SK-N-SH (cell line): ENCODE results near the gene CALU. TPM values are rescaled to one million over a fixed set of nuclear protein-coding genes. Genes with fewer than 3 reads are reported as not detected.
A peak's percentile ranks its signal among the peaks of the same experiment; 100 is the strongest.

ENCODE experiments used
- CTCF ChIA-PET: fragments of 300-600, 350-600 bp; formaldehyde crosslinking; extraction: SDS; loops from one replicate; lab custom pipeline; 2021; lab: Yijun Ruan, JAX
- POLR2A ChIA-PET: fragments of 350-600 bp; sonication (Branson Sonifier 250); formaldehyde crosslinking; extraction: SDS; loops from one replicate; lab custom pipeline; 2020; ENCODE audit warnings: antibody characterized with exemption, inconsistent platforms; lab: Yijun Ruan, JAX
- DNase-seq: peaks from one replicate; pipeline ENCODE4 v3.0.0; 2012
- H2AFZ ChIP-seq: fragments of 200-600 bp; sonication (generic); 2 replicates; pipeline ENCODE4 v1.8.1; 2016; ENCODE audit warnings: antibody characterized with exemption, mild to moderate bottlenecking, low read depth
- H3F3A ChIP-seq: fragments of 200-600 bp; sonication (generic); replicated peaks from 2 replicates; pipeline ENCODE3; 2016; ENCODE audit warnings: antibody characterized with exemption, mild to moderate bottlenecking; ENCODE audit not compliant: insufficient read depth
- H3K27ac ChIP-seq, 2 experiments: fragments of 200-500 bp in 1 of 2; fragments of 200-600 bp in 1 of 2; sonication (Bioruptor generic) in 1 of 2; sonication (generic), shearing (Covaris generic) in 1 of 2; 2 replicates each; pipeline versions ENCODE4 v1.5.1 to v1.6.1; 2014 to 2016; ENCODE audit warnings: low read depth in 2 of 2, inconsistent platforms in 1 of 2, low read length in 1 of 2, mild to moderate bottlenecking in 1 of 2, mixed read lengths in 1 of 2
- H3K27me3 ChIP-seq: fragments of 200-600 bp; sonication (generic), shearing (Covaris generic); 2 replicates; pipeline ENCODE4 v1.6.1; 2016; ENCODE audit warnings: mixed run types; ENCODE audit not compliant: insufficient read depth
- H3K36me3 ChIP-seq, 2 experiments: fragments of 200-500 bp in 1 of 2; fragments of 200-600 bp in 1 of 2; sonication (Bioruptor generic) in 1 of 2; sonication (generic) in 1 of 2; replicated peaks in 1 of 2; 2 replicates each; pipeline versions ENCODE3 to v1.5.1; 2014 to 2016; ENCODE audit warnings: low read length in 1 of 2, mild to moderate bottlenecking in 1 of 2; ENCODE audit not compliant: insufficient read depth in 2 of 2, control insufficient read depth in 1 of 2
- H3K4me1 ChIP-seq, 2 experiments: fragments of 200-500 bp in 1 of 2; fragments of 200-600 bp in 1 of 2; sonication (Bioruptor generic) in 1 of 2; sonication (generic), shearing (Covaris generic) in 1 of 2; 2 replicates each; pipeline versions ENCODE4 v1.5.1 to v1.6.1; 2014 to 2016; ENCODE audit warnings: low read depth in 1 of 2, low read length in 1 of 2, mixed run types in 1 of 2; ENCODE audit not compliant: insufficient read depth in 2 of 2, control insufficient read depth in 1 of 2
- H3K4me2 ChIP-seq: fragments of 200-600 bp; sonication (generic), shearing (Covaris generic); 2 replicates; pipeline ENCODE4 v1.6.1; 2017; ENCODE audit warnings: mixed run types
- H3K4me3 ChIP-seq, 2 experiments: fragments of 200-500 bp in 1 of 2; fragments of 200-600 bp in 1 of 2; sonication (Bioruptor generic) in 1 of 2; sonication (generic), shearing (Covaris generic) in 1 of 2; 2 replicates each; pipeline versions ENCODE4 v1.5.1 to v1.8.1; 2014 to 2016; ENCODE audit warnings: low read depth in 2 of 2, inconsistent platforms in 1 of 2, low read length in 1 of 2, mild to moderate bottlenecking in 1 of 2, mixed read lengths in 1 of 2, moderate library complexity in 1 of 2
- H3K79me2 ChIP-seq: fragments of 200-600 bp; sonication (generic); 2 replicates; pipeline ENCODE4 v1.8.1; 2017; ENCODE audit warnings: mild to moderate bottlenecking; ENCODE audit not compliant: insufficient read depth
- H3K9ac ChIP-seq: fragments of 200-600 bp; sonication (generic); 2 replicates; pipeline ENCODE4 v1.6.1; 2017; ENCODE audit warnings: mixed run types
- H3K9me2 ChIP-seq: fragments of 200-600 bp; sonication (generic); 2 replicates; pipeline ENCODE4 v1.6.1; 2017; ENCODE audit warnings: mixed run types
- H3K9me3 ChIP-seq: fragments of 200-600 bp; sonication (generic); 2 replicates; pipeline ENCODE4 v1.6.1; 2017; ENCODE audit warnings: mixed run types, mild to moderate bottlenecking, moderate library complexity
- H4K20me1 ChIP-seq: fragments of 200-600 bp; sonication (generic); 2 replicates; pipeline ENCODE4 v1.6.1; 2017; ENCODE audit warnings: mild to moderate bottlenecking, mixed run types; ENCODE audit not compliant: insufficient read depth
- ELF1 ChIP-seq: IDR thresholded peaks from 2 replicates; pipeline ENCODE4 v1.4.0; 2012
- EP300 ChIP-seq, 2 experiments: IDR thresholded peaks; 2 replicates each; pipeline versions ENCODE4 v1.4.0 to v1.6.1; 2012; ENCODE audit warnings: borderline replicate concordance in 1 of 2, low read depth in 1 of 2, low read length in 1 of 2
- FOSL2 ChIP-seq: IDR thresholded peaks from 2 replicates; pipeline ENCODE4 v1.4.0; 2012; ENCODE audit warnings: low read depth, mild to moderate bottlenecking, moderate library complexity, borderline replicate concordance
- FOXJ3 ChIP-seq: sonication (generic); formaldehyde crosslinking; IDR thresholded peaks from 2 replicates; pipeline ENCODE4 v1.5.1; 2020; ENCODE audit warnings: mild to moderate bottlenecking, missing genetic modification reagents
- MEF2A ChIP-seq: IDR thresholded peaks from 2 replicates; pipeline ENCODE4 v1.4.0; 2012; ENCODE audit warnings: low read depth, borderline replicate concordance
- MXI1 ChIP-seq: IDR thresholded peaks from 2 replicates; pipeline ENCODE4 v1.6.1; 2012; ENCODE audit warnings: mild to moderate bottlenecking, low read depth, low read length, improper control_type of control experiment
- NRF1 ChIP-seq: IDR thresholded peaks from 2 replicates; pipeline ENCODE4 v1.6.1; 2012; ENCODE audit warnings: low read depth, mild to moderate bottlenecking, low read length
- RXRA ChIP-seq: IDR thresholded peaks from 2 replicates; pipeline ENCODE4 v1.4.0; 2012; ENCODE audit warnings: low read depth, mild to moderate bottlenecking, borderline replicate concordance
- YY1 ChIP-seq: IDR thresholded peaks from 2 replicates; pipeline ENCODE4 v1.4.0; 2012; ENCODE audit warnings: low read depth, mild to moderate bottlenecking
- WGBS: methylation state at CpG from one replicate; pipeline ENCODE4 v1.1.6; 2017; ENCODE audit warnings: low lambda C conversion rate; 5-methylcytosine and 5-hydroxymethylcytosine counted together
- polyA plus RNA-seq, 3 experiments: library from polyadenylated mRNA; depleted of rRNA; stranded (reverse); fragments of >200 nt; gene quantifications; 2 replicates each; pipeline ENCODE4 v1.2.3, GENCODE V29; 2012
- TF ChIP-seq, protein P1 (sequence below): IDR thresholded peaks from 2 replicates; pipeline ENCODE4 v1.4.0; 2012; ENCODE audit warnings: low read depth
- TF ChIP-seq, protein P2 (sequence below): IDR thresholded peaks from 2 replicates; pipeline ENCODE4 v1.4.0; 2012; ENCODE audit warnings: low read depth, borderline replicate concordance
- TF ChIP-seq, protein P3 (sequence below): IDR thresholded peaks from 2 replicates; pipeline ENCODE4; 2012

Gene CALU
- polyA plus RNA-seq, 1 of the 3 experiments (the other 2 are of a cell fraction): 195 TPM

DNA sequence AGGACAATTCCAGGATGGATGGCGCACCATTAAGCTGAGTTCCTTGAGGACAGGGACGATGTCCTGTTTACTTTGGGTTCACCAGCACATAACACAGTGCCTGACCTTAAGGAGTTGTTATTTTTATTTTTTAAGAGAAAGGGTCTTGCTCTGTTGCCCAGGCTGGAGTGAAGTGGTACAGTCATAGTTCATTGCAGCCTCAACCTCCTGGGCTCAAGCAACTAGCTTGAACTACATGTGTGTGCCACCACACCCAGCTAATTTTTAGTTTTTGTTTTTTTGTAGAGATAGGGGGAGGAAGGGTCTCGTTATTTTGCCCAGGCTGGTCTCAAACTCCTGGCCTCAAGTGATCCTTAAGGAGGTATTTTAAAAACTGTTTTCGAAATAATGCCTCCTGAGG is 1.7 kb upstream of the CALU start:
- no peaks in the 10 kb centered on the region for H3K9me3 ChIP-seq
- peaks cover 18 to 25% of the 10 kb centered on the region in 2 experiments; a peak in 3 of 4 replicates for H3K4me1 ChIP-seq
- H3K4me3 ChIP-seq: no peak overlapping the region
- CTCF ChIA-PET: interaction anchor here (0.6 to 5.1 kb wide), 11 partner anchors 12 to 321 kb away, joined by 3 to 31 read pairs (median 5); no protein-coding TSS in a partner anchor
- H3K79me2 ChIP-seq: peaks cover 33% of the 10 kb centered on the region
- POLR2A ChIA-PET: interaction anchor here (1.7 kb wide), 1 partner anchor 71 kb away, joined by 3 read pairs; no protein-coding TSS in a partner anchor
- peaks cover 0 to 3% of the 10 kb centered on the region in 2 experiments for H3K36me3 ChIP-seq
- H3K27ac ChIP-seq: peak overlapping the region in 1 of 2 experiments; percentile 96; a peak in 2 of 4 replicates
- H3K9me2 ChIP-seq: no peaks in the 10 kb centered on the region
- H4K20me1 ChIP-seq: peaks cover 28% of the 10 kb centered on the region
- TF ChIP-seq MEF2A (no peak), ELF1 (no peak), MXI1 (no peak), YY1 (no peak), RXRA (no peak), EP300 (IDR thresholded peaks at IDR 0.05; ENCODE audit: borderline replicate concordance in 1 of 2, low read depth in 1 of 2, low read length in 1 of 2) (no peak), FOXJ3 (CRISPR knock-in tag) (no peak), NRF1 (no peak)
- TF ChIP-seq, protein P1, sequence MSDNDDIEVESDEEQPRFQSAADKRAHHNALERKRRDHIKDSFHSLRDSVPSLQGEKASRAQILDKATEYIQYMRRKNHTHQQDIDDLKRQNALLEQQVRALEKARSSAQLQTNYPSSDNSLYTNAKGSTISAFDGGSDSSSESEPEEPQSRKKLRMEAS: no peak
- H3K27me3 ChIP-seq: no peaks in the 10 kb centered on the region
- H3K9ac ChIP-seq: no peak overlapping the region
- H3K4me2 ChIP-seq: peak overlapping the region; percentile 82; the same call in 1 of the 2 replicates
- DNase-seq: no peak
- 98% methylated on average over 4 of the region's 4 CpGs for WGBS
- H2AFZ ChIP-seq: peak overlapping the region; percentile 78; the same call in 1 of the 2 replicates
- peaks cover 27% of the 10 kb centered on the region for H3F3A ChIP-seq

DNA sequence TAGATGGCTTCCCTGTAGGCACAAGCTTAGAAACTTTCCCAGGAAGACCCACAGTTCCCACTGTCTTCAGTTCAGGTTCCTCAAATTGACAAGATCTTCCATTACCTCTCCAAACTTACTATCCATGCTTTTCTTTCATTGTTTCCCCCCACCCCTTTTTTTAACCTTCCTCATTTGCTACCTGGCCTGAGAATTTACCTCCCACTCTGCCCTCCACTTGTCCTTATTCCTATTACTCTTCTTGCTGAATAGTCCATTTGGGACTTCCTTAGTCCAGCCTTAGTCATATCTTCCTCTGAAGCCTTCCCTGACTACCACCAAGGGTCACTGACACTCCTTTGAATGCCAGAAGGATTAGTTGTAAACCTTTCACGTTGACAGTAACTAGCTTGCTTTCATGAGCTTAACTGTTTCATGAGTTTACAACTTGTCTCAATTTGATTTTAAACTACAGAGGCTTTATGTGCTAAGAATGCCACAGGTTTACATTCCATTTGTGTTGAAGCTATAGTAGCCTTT is 1.2 kb upstream of the CALU start:
- H3K4me3 ChIP-seq: peak overlapping the region in 1 of 2 experiments; percentile 81; a peak in 2 of 4 replicates

More for the DNA sequence above, 1.2 kb upstream of the CALU start:
- peak overlapping the region; percentile 97 for H3K9ac ChIP-seq
- peak overlapping the region; percentile 82 for H3K4me2 ChIP-seq
- H3K4me1 ChIP-seq: peaks cover 18 to 26% of the 10 kb centered on the region in 2 experiments; a peak in 3 of 4 replicates
- no peaks in the 10 kb centered on the region for H3K9me3 ChIP-seq
- POLR2A ChIA-PET: interaction anchor here (1.7 to 2.6 kb wide), 3 partner anchors 17 to 72 kb away, joined by 3 to 19 read pairs (median 11); partner anchors contain the start of gene CCDC136
- H2AFZ ChIP-seq: peak overlapping the region; percentile 78
- no peaks in the 10 kb centered on the region for H3K27me3 ChIP-seq
- no peak for DNase-seq
- TF ChIP-seq, protein P2, sequence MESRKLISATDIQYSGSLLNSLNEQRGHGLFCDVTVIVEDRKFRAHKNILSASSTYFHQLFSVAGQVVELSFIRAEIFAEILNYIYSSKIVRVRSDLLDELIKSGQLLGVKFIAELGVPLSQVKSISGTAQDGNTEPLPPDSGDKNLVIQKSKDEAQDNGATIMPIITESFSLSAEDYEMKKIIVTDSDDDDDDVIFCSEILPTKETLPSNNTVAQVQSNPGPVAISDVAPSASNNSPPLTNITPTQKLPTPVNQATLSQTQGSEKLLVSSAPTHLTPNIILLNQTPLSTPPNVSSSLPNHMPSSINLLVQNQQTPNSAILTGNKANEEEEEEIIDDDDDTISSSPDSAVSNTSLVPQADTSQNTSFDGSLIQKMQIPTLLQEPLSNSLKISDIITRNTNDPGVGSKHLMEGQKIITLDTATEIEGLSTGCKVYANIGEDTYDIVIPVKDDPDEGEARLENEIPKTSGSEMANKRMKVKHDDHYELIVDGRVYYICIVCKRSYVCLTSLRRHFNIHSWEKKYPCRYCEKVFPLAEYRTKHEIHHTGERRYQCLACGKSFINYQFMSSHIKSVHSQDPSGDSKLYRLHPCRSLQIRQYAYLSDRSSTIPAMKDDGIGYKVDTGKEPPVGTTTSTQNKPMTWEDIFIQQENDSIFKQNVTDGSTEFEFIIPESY: no peak
- peak; percentile 24; the same call in 1 of the 2 replicates for TF ChIP-seq FOSL2
- TF ChIP-seq, protein P3, sequence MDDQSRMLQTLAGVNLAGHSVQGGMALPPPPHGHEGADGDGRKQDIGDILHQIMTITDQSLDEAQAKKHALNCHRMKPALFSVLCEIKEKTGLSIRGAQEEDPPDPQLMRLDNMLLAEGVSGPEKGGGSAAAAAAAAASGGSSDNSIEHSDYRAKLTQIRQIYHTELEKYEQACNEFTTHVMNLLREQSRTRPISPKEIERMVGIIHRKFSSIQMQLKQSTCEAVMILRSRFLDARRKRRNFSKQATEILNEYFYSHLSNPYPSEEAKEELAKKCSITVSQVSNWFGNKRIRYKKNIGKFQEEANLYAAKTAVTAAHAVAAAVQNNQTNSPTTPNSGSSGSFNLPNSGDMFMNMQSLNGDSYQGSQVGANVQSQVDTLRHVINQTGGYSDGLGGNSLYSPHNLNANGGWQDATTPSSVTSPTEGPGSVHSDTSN: 0 out of 2 replicates have a peak, but pooled peaks have one; percentile 16
- TF ChIP-seq, all 33 proteins: peak for 2
- 4% methylated on average over 1 of the region's 1 CpG for WGBS
- Histone ChIP-seq H3K36me3 (peaks cover 0 to 4% of the 10 kb centered on the region in 2 experiments), H3F3A (peaks cover 30% of the 10 kb centered on the region), H3K79me2 (peaks cover 38% of the 10 kb centered on the region), H3K27ac (peak overlapping the region; percentile 94 to 96), H3K9me2 (no peaks in the 10 kb centered on the region), H4K20me1 (peaks cover 33% of the 10 kb centered on the region)
- CTCF ChIA-PET: interaction anchor here (0.6 to 5.1 kb wide), 13 partner anchors 13 to 720 kb away, joined by 3 to 31 read pairs (median 4); no protein-coding TSS in a partner anchor
